Measurements from ENCODE around the gene ATP13A3.

The ATP13A3 gene

GRCh38 chr3:194447657-194448056 lies 39.1 kb downstream of the ATP13A3 start:
- Histone ChIP-seq H3K79me2 (ENCODE audit: low read length) (no peaks in the 10 kb centered on the region), H3K9me3 (ENCODE audit: insufficient read depth, low read length) (no peaks in the 10 kb centered on the region), H3K9ac (ENCODE audit: low read length) (no peak overlapping the region), H3K27me3 (ENCODE audit: low read depth, low read length) (no peaks in the 10 kb centered on the region), H3K4me1 (ENCODE audit: low read length) (peaks cover 31% of the 10 kb centered on the region), H3K36me3 (replicated peaks; ENCODE audit: low read depth, low read length) (peaks cover 50% of the 10 kb centered on the region), H3K27ac (ENCODE audit: low read length) (no peak overlapping the region), H3K4me3 (ENCODE audit: low read length) (no peak overlapping the region), H3K4me2 (ENCODE audit: low read length) (no peak overlapping the region), H4K20me1 (ENCODE audit: insufficient read depth, low read length) (no peaks in the 10 kb centered on the region), H2AFZ (ENCODE audit: low read depth, low read length) (no peak overlapping the region)
- TF ChIP-seq EZH2phosphoT487 (IDR thresholded peaks at IDR 0.05; ENCODE audit: low read depth) = no peak
- TF ChIP-seq CTCF (IDR thresholded peaks at IDR 0.05; ENCODE audit: low read depth, low read length) = no peak

- peak overlapping the region; percentile 48 for H3K4me2 ChIP-seq (ENCODE audit: low read length)
- TF ChIP-seq CTCF (IDR thresholded peaks at IDR 0.05; ENCODE audit: low read depth, low read length) = no peak
- TF ChIP-seq EZH2phosphoT487 (IDR thresholded peaks at IDR 0.05; ENCODE audit: low read depth) = no peak
Observed at GRCh38 chr3:194447161-194447560, 39.6 kb downstream of the ATP13A3 start.

GRCh38 chr3:194446754-194447153 lies 40.0 kb downstream of the ATP13A3 start:
- Histone ChIP-seq H4K20me1 (ENCODE audit: insufficient read depth, low read length) (no peaks in the 10 kb centered on the region), H3K9me3 (ENCODE audit: insufficient read depth, low read length) (no peaks in the 10 kb centered on the region), H3K27me3 (ENCODE audit: low read depth, low read length) (no peaks in the 10 kb centered on the region), H3K27ac (ENCODE audit: low read length) (no peak overlapping the region), H2AFZ (ENCODE audit: low read depth, low read length) (no peak overlapping the region), H3K36me3 (replicated peaks; ENCODE audit: low read depth, low read length) (peaks cover 51% of the 10 kb centered on the region), H3K4me1 (ENCODE audit: low read length) (peaks cover 31% of the 10 kb centered on the region), H3K4me2 (ENCODE audit: low read length) (peak overlapping the region; percentile 48), H3K9ac (ENCODE audit: low read length) (no peak overlapping the region), H3K79me2 (ENCODE audit: low read length) (no peaks in the 10 kb centered on the region), H3K4me3 (ENCODE audit: low read length) (peak overlapping the region; percentile 8; the same call in 1 of the 2 replicates)
- TF ChIP-seq CTCF (IDR thresholded peaks at IDR 0.05; ENCODE audit: low read depth, low read length) (no peak), EZH2phosphoT487 (IDR thresholded peaks at IDR 0.05; ENCODE audit: low read depth) (no peak)

More at GRCh38 chr3:194447161-194447560, 39.6 kb downstream of the ATP13A3 start:
- H3K27ac ChIP-seq (ENCODE audit: low read length) = no peak overlapping the region
- peaks cover 50% of the 10 kb centered on the region for H3K36me3 ChIP-seq (replicated peaks; ENCODE audit: low read depth, low read length)
- no peak overlapping the region for H2AFZ ChIP-seq (ENCODE audit: low read depth, low read length)
- H3K4me1 ChIP-seq (ENCODE audit: low read length) = peaks cover 31% of the 10 kb centered on the region
- no peaks in the 10 kb centered on the region for H3K9me3 ChIP-seq (ENCODE audit: insufficient read depth, low read length)
- no peaks in the 10 kb centered on the region for H4K20me1 ChIP-seq (ENCODE audit: insufficient read depth, low read length)
- no peak overlapping the region for H3K4me3 ChIP-seq (ENCODE audit: low read length)
- H3K9ac ChIP-seq (ENCODE audit: low read length) = no peak overlapping the region
- H3K27me3 ChIP-seq (ENCODE audit: low read depth, low read length) = no peaks in the 10 kb centered on the region
- no peaks in the 10 kb centered on the region for H3K79me2 ChIP-seq (ENCODE audit: low read length)

GRCh38 chr3:194446172-194446571 lies 40.6 kb downstream of the ATP13A3 start:
- no peaks in the 10 kb centered on the region for H3K9me3 ChIP-seq (ENCODE audit: insufficient read depth, low read length)
- TF ChIP-seq CTCF (IDR thresholded peaks at IDR 0.05; ENCODE audit: low read depth, low read length) (no peak), EZH2phosphoT487 (IDR thresholded peaks at IDR 0.05; ENCODE audit: low read depth) (no peak)
- H3K79me2 ChIP-seq (ENCODE audit: low read length) = no peaks in the 10 kb centered on the region
- peak overlapping the region; percentile 48 for H3K4me2 ChIP-seq (ENCODE audit: low read length)
- no peak overlapping the region for H3K9ac ChIP-seq (ENCODE audit: low read length)
- peaks cover 31% of the 10 kb centered on the region for H3K4me1 ChIP-seq (ENCODE audit: low read length)
- no peaks in the 10 kb centered on the region for H3K27me3 ChIP-seq (ENCODE audit: low read depth, low read length)
- peaks cover 47% of the 10 kb centered on the region for H3K36me3 ChIP-seq (replicated peaks; ENCODE audit: low read depth, low read length)
- H3K4me3 ChIP-seq (ENCODE audit: low read length) = 0 out of 2 replicates have a peak overlapping the region, but pooled peaks have one; percentile 8
- no peaks in the 10 kb centered on the region for H4K20me1 ChIP-seq (ENCODE audit: insufficient read depth, low read length)
- no peak overlapping the region for H3K27ac ChIP-seq (ENCODE audit: low read length)
- H2AFZ ChIP-seq (ENCODE audit: low read depth, low read length) = no peak overlapping the region

Measured in OCI-LY3 (cell line).